ENCODE measurements around the gene DUSP22.
A peak's percentile ranks its signal among the peaks of the same experiment; 100 is the strongest.
"Not testable (repeated sequence)": the region's sequence is repeated elsewhere in the genome, so short reads cannot be mapped to it uniquely, and the experiment has no call there.

Gene DUSP22

DNA sequence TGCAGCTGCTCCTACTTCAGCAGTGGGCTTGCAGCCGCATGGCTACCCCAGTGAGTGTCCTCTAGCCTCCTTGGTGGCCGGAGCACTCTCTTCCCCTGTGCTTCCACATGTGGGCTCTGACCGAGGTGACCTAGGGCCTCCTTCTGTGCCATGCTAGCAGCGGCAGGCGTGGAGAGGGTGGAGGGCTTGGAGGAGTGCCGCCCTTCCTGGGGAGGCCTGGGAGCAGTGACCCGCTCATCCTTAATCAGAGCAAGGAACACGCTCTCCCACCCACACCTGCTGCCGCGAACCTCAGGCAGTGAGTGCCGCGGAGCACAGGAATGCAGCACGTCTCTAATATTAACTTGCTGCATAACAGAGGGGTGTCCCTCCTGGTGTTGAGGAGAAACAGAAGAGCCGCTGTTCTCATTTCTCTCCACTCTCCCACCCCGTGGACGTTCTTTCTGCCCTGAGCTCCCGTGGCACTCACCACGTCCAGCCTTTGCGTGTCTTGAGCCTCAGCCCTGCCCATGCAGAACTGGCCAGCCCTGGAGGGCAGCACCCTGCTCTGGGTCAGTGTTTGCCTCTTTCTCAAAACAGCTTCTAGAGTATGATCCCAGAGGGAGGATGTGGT lies 31.9 kb downstream of the DUSP22 start:
- DNase-seq (ENCODE audit: low spot score), result no peak

DNA sequence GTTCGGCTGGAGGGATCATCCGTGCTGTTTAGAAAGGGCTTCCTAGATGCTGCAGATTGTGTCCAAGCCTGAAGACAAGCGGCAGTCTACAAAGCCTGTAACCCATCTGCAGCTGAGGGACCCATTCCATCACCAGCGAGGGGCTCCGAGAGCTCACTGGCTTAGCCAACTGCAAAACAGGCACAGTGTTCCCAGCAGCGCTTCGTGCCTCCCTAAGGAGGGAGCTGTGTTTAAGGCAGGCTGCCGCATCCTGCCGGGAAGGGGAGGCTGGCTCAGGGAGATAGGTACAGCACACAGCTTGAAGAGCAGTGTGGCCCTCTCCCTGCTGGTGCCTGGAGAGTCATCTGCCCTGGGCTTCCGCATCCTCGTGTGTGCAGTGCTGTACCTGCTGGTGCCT lies 32.4 kb downstream of the DUSP22 start:
- DNase-seq (ENCODE audit: low spot score), result no peak

DNA sequence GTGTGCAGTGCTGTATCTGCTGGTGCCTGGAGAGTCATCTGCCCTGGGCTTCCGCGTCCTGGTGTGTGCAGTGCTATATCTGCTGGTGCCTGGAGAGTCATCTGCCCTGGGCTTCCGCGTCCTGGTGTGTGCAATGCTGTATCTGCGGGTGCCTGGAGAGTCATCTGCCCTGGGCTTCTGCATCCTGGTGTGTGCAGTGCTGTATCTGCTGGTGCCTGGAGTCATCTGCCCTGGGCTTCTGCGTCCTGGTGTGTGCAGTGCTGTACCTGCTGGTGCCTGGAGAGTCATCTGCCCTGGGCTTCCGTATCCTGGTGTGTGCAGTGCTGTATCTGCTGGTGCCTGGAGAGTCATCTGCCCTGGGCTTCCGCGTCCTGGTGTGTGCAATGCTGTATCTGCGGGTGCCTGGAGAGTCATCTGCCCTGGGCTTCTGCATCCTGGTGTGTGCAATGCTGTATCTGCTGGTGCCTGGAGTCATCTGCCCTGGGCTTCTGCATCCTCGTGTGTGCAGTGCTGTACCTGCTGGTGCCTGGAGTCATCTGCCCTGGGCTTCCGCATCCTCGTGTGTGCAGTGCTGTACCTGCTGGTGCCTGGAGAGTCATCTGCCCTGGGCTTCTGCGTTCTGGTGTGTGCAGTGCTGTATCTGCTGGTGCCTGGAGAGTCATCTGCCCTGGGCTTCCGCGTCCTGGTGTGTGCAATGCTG lies 33.0 kb downstream of the DUSP22 start:
- not testable (repeated sequence) for DNase-seq (ENCODE audit: low spot score)

DNA sequence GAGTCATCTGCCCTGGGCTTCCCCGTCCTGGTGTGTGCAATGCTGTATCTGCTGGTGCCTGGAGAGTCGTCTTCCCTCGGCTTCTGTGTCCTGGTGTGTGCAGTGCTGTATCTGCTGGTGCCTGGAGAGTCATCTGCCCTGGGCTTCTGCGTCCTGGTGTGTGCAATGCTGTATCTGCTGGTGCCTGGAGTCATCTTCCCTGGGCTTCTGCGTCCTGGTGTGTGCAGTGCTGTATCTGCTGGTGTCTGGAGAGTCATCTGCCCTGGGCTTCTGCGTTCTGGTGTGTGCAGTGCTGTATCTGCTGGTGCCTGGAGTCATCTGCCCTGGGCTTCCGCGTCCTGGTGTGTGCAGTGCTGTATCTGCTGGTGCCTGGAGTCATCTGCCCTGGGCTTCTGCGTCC lies 33.8 kb downstream of the DUSP22 start:
- DNase-seq (ENCODE audit: low spot score), result not testable (repeated sequence)

DNA sequence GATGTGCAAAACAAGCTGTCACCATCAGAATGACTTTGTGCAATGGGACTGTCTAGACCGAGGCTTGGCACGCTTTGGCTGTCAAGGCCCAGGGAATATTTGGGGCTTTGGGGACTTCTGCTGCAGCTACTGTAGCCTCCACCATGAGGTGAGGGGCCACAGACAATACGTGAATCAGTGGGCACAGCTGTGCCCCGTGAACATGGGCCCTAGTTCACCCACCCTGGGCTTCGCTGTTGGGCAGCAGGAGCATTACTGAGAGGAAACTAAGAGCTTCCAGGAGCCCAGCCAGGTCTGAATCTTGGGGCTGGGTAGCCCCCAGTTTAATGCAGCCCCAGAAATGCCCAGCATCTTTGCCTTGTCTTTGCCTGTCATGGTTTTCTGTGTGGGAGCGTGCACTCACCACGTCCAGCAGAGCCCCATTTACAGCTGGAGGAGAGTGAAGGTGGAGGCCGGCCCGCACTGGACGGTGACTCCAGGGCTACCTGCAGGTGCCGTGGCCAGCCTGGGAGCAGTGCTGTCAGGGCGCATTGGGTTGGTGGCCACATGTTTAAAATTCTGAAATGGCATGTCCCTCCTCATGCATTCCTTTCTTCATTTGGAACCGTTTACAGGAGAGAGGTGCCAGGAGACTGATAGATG lies 34.7 kb downstream of the DUSP22 start:
- DNase-seq (ENCODE audit: low spot score), result no peak

DNA sequence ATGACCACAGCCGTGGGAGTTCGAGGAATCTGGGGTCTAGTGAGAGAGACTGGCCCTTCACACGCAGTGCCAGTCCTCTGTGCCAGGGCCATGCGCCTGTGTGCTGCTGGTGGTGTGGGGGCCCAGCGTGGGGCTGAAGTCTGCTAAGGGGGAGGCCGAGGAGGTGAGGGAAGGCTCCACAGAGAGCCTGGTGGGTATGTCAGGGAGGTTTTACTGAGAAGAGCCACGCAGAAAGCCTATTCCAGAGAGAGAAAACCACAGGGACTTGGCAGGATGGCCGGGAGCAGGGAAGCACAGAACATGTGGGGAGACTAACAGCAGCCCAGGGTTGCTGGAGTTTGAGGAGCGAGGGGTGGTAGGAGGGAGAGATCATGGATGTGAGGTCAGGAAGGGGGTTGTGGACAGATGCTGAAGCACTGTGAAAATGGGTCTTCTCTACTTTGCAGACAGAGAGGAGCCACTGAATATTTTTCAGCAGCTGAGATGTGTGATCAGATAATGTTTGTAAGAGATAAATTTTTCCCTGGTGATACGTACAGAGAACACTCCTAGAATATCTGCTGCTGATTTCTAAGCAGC lies 35.3 kb downstream of the DUSP22 start:
- no peak for DNase-seq (ENCODE audit: low spot score)

DNA sequence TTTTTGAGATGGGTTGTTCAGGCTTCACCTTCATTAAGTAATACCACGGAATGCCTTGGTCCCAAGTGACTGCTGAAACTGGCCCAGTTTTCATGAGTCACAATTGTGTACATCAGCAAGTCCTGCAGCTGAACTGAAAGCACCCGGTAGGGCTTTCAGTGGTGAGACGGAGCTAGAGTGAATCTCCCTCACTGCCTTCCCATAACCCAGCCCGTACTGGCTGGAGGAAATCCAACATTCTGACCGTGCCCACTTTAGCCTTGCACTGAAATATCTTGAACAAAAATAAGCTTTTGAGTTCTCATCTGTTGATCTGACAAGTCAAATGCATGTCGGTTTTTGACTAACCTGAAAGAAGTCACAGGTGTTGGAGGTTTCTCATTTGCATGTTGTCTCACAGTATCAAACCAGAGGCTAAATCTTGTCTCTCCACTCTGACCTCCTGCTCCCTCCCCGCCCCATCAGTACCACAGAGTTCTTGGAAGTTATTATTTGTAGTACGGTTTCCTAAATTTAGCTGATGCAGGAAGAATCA lies 35.9 kb downstream of the DUSP22 start:
- DNase-seq (ENCODE audit: low spot score), result no peak

DNA sequence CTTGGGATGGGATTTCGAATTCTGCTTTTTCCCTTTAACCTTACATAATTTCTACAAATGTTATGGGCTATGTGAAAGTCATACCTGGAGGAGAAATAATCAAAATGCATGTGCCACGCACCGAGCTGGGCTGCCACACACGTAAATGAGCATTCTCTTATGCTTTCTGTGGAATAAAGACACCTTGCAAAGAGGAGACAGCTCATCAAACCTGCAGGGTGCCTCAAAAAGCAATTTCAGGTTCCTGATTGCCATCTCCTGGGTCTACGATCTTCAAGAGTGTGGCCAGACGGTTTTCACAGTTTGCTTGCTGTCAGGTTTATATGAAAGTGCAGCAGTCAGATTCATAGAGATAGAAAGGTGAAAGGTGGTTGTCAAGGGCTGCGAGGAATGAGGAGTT lies 36.6 kb downstream of the DUSP22 start:
- no peak for DNase-seq (ENCODE audit: low spot score)

DNA sequence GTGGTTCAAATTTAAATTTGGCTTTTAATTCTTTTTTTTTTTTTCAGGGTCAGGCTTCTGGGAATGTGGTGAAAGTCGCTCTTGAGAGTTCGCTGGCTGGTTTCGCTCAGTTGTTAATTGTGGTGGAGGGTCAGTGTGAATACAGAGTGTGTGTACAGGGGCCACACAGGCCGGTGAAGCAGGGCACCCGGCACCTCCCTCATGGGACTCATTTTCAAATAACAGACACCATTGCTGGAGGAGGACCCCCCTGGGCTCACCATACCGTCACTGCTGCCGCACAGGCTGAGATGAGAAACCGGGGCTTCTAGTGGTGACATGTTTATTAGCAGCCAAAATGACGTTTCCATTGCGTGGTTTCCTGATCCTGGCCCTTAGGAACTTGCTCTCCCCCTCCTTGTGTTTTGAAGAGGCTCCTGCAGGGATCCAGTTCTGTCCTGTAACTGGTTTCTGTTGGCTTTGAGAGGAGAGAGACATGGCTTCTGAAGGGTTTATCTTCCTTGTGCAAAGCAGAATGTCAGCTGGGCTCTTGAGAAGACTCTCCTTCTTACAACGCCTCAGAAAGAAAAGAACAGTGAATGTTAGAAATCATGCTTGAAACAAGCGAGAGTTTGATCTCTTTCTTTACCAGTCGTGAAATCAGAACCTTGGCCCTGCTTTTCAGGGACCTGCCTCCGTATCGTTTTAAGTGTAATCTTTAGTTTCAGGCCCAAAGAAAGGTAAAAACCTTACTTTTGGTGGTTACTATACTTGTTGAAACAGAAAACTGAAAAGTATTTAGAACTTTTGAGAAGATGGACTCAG lies 37.8 kb downstream of the DUSP22 start:
- DNase-seq (ENCODE audit: low spot score), result peak; percentile 22

DNA sequence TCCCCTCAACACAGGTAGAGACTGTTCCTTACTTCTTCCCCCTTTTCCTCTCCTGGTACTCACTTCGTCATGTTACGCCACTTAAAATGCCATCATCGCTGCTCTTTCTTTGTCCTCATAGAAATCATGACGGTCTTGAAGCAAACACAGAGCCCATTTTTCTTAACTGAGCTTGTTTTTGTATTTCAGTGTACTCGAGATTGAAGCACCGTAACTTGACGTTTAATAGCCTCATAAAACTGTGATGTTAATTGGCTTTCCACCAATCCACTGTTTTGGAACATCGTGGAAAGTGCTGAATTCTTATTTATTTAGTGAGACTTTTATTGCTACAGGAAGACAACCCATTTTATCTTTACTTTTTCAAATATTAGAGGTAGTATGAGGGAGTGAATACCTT lies 38.7 kb downstream of the DUSP22 start:
- DNase-seq (ENCODE audit: low spot score), result peak; percentile 30

DNA sequence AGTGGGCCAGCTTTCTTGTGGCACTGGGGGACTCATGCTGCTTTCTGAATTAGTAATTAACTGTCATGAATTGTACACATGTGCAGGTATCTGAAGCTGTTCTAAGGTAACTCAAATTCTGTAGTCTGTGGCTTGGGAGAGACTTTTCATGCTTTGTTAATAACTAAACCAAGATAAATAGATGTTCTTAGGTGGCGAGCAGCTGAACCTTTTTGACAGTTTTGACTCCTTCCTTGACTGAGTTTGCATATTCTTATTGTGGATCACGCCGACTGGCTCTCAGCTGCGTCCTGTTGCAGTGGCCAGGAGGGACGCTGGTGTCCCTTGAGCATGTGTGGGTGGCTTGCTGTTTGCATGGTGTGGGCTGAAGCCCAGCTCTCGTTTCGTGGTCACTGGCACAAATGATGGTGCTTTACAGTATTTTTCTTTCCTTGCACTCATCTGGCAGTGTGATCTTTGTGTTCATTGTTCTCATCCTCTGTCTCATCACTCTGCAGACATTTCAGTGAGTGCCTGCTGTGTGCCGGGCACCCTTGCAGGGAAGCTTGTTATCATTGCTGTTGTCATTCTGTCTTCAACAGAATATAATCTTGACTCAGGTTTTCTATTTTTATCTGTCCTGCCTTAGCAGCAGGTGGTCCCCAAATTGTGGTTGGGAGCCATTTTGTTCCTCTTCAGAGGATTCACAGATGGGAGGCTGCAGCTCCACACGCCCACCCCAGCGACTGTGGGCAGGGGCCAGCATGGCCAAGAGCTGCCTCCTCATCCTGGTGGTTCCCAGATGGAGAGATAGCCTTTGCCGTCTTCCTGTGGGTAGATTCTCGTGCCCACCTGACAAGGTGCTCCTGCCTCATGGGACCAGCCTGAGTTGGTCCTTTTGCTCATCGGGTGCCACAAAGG lies 39.6 kb downstream of the DUSP22 start:
- DNase-seq (ENCODE audit: low spot score), result no peak

DNA sequence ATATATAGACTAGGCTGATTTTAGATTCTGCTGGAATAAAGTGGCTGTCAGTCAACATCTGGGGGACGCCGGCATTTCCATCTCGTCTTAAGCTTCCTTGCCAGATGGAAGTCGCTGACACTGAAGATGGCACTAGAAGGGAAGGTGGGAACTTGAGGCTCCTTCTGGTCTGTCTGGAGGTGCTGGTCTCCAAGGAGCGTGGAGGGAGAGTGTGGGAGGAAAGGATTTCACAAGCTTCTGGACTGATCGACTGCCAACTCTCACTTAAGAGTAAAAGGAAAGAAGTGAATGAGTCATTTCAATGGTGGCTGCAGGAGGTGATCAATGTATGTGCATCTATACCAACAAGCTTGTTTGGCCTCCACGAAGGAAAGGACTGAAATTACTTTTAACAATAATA lies 40.4 kb downstream of the DUSP22 start:
- no peak for DNase-seq (ENCODE audit: low spot score)

DNA sequence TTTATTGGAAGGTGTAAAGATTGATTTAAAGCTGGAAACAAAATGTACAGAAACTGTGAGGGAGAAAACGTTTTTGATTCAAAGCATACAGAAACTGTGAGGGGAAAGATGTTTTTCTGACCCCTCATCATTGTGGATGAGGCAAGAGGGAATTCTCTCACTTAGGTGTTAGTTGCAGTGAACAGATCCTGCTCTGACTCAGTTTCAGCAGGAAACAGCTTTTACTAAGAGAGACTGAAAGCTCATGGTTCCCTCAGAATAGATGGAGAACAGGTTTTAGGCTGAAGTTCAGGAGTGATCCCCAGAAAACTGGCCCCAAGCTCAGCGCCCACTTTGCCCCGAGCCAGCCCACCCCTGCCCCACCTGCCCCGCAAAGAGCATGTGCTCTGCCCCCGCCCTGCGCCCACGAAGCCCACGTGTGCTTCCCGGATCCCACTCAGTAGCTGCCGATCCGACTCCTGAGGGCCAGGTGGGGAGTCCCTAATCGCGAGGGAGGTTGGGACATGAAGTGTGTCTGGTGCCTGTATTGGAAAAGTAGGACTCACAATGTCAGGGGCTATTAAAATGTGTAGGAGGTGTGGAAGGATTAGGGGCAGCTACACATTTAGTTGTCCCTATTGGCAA lies 41.2 kb downstream of the DUSP22 start:
- DNase-seq (ENCODE audit: low spot score), result no peak

DNA sequence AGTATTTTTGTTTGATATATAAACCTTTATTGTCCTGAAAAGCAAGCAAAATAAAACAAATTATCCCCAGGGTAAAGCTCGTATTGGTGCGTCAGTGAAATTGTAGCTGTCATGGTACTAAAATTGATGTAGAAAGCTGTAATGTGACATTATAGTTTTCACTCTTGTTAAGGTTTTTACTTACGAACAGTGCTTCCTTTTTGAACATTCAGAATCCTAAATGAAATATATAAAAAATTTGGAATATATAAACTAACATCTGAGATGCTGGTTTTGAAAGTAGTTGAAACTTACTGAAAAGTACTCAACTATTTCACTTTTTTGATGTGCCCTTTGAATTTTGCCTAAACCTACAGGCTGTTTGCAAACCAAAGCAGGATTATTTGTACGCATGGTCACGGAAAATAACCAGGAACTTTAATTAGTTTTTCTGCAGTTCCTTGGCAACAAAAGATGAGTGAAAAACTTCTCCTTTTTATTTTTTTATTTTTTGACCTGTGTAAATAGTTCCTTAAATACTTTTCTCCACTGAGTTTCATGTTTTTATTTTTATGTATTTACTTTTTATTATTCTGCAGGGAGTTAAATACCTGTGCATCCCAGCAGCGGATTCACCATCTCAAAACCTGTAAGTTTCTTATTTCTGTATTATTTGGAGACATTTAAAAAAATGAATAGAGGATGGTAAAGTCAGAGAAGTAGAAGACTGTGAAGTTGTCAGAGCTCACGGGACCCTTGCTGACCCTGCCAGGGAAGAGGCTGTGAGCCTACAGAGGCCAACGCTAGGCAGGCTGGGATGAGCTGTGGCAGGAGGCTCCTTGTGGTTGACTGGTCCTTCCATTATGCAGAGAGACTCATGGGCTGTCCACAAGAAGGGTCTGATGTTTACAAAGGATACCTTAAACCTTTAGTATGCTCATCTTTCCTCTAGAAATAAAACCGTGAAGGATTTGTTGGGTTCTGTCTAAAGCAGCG lies 42.5 kb downstream of the DUSP22 start:
- DNase-seq (ENCODE audit: low spot score), result no peak

DNA sequence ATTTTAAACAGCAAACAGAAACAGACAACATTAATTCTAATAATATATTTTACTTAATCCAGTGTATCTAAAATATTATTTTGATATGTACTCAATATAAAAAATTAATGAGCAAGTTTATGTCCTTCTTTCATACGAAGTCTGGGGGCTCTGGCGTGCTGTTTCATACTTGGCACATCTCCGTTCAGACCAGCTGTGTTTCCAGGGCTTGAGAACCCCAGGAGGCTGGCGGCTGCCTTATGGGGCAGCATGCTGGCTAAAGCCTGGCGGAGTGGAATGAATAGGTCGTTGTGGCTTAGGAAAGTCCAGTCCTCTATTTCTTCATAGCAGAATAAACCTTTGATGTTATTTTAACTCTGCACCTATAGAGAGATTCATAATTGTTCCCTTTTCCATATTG lies 43.3 kb downstream of the DUSP22 start:
- DNase-seq (ENCODE audit: low spot score), result no peak

DNA sequence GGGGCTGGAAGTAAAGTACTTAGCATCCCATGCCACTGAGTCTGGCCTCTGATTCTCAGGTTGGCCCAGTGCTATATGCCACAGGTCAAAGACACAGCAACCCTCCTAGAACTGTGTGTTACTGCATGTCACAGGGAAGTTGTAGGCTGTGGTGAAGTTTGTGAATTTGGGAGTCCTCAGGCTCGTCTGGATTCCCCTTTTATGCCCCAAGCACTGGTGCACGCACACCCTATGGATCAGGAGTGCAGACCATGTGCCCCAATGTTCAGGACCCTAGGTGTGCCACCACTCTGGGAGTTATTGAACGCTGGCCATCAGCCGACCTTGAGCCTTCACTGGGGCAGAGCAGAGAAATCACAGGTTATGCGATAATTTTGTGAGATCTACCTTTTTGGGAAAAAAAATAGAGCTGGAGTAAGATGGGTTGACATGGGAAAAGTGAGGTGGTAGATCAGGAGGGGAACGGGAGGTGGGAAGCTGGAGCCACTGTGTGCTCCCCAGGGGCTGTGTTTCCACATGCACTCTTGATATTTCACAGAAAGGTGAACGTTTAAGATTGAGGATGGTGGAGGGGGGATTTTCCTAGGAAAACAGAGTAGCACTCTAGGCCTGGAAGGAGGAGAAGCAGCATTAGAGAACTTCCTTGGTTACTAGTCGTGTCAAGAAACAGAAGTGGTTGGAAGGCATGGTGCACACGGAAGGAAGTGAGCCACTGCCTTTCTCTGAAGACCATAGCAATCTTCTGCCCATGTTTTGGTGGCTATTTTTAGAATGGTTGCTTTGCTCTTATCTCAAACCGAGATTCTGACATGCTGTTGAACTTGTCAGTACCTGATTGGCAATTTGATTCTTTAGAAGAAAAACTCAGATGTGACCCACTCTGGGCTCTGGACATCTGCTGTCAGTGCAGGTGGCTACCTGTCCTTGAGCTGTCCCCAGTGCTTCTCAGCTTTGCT lies 44.1 kb downstream of the DUSP22 start:
- DNase-seq (ENCODE audit: low spot score), result no peak

DNA sequence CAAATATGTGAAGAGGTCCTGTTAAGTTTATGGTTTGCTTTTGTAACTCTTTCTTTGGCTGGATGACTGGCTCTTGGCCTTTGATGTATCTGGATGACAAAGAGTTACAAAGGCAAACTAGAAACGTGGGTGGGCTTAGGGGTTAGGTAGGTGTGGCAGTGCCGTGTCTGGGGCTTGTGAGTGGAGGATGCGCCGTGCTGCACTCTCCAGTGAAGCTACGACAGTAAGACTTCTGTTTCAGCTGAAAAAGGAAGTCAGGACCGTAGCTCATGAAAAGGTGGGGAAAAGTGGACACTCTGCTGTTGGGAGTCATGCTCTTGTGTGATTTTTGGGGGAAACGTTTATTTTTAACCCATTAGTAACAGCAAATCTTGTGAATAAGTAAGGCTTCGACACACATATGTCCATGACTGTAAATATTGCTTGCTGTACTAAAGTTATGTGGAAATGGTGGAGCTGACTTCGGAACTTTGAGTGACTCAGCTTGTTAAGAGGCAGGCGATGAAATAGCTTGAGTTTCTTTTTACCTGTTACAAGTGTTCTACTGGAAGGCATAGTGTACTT lies 45.6 kb downstream of the DUSP22 start:
- no peak for DNase-seq (ENCODE audit: low spot score)

DNA sequence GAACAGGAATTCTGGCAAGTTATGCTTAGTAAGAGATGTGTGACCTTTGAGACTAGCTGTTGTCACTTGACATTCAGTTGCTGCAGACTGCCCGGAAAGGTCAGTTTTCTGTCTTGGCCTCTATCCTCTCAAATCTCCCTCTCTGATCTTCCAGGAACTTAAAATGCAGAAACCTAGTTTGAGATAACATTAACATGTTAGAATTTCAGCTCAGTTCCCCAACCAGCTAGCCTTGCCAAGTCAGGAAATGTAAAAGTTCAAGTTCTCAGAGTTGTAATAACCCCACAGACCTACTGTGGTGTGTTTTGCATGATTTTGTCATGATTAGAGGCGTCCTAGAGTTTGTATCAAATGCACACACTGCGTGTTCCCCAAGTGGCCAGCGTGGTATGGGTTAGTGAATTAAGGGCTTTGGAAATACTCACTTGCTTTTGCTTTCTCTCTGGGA lies 46.6 kb downstream of the DUSP22 start:
- DNase-seq (ENCODE audit: low spot score), result peak; percentile 23

Data from HuH-7 (cell line).